Measurements from ENCODE around the gene NCKAP5.

Gene NCKAP5

DNA sequence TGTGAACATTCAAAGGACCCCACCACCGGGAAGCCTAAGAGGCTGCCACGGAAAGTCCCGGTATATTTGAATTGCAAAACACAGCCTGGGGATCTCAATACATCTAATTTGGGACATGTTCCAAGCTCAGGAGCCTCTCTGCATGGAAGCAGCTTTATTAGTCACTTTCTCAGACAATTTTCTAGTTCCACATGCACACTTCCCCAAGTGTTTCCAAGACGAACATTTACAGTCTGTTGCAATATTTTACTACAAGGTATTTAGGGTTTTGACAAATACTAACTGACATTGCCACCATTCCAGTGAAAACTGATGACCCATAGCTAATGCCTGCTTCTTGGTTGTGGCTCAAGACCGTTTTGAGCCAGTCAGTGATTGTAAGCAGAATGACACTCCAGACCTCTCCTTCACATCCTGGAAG is 145.3 kb downstream of the NCKAP5 start:
- Histone ChIP-seq H3K9me3 (ENCODE audit: low read length) (no peaks in the 10 kb centered on the region), H3F3A (ENCODE audit: insufficient read depth, low read length) (no peaks in the 10 kb centered on the region), H3K27ac (ENCODE audit: low read depth, low read length, poor library complexity, severe bottlenecking) (no peak overlapping the region), H3K36me3 (ENCODE audit: insufficient read depth, low read length) (no peaks in the 10 kb centered on the region), H3K79me2 (ENCODE audit: insufficient read depth, low read length) (no peaks in the 10 kb centered on the region), H3K4me1 (ENCODE audit: insufficient read depth, low read length, severe bottlenecking) (no peaks in the 10 kb centered on the region), H3K9me2 (ENCODE audit: low read depth, low read length) (no peaks in the 10 kb centered on the region), H3K4me3 (ENCODE audit: low read depth, low read length, poor library complexity, severe bottlenecking) (no peak overlapping the region), H3K27me3 (ENCODE audit: insufficient read depth, low read length) (no peaks in the 10 kb centered on the region), H3K9ac (ENCODE audit: low read length) (no peak overlapping the region), H4K20me1 (ENCODE audit: insufficient read depth, low read length) (no peaks in the 10 kb centered on the region), H2AFZ (ENCODE audit: low read length) (no peak overlapping the region), H3K4me2 (ENCODE audit: low read length) (no peak overlapping the region)
- TF ChIP-seq, protein P1, sequence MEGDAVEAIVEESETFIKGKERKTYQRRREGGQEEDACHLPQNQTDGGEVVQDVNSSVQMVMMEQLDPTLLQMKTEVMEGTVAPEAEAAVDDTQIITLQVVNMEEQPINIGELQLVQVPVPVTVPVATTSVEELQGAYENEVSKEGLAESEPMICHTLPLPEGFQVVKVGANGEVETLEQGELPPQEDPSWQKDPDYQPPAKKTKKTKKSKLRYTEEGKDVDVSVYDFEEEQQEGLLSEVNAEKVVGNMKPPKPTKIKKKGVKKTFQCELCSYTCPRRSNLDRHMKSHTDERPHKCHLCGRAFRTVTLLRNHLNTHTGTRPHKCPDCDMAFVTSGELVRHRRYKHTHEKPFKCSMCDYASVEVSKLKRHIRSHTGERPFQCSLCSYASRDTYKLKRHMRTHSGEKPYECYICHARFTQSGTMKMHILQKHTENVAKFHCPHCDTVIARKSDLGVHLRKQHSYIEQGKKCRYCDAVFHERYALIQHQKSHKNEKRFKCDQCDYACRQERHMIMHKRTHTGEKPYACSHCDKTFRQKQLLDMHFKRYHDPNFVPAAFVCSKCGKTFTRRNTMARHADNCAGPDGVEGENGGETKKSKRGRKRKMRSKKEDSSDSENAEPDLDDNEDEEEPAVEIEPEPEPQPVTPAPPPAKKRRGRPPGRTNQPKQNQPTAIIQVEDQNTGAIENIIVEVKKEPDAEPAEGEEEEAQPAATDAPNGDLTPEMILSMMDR (IDR thresholded peaks at IDR 0.05; ENCODE audit: low read length), result no peak
- TF ChIP-seq EZH2 (IDR thresholded peaks at IDR 0.05; ENCODE audit: borderline replicate concordance, low read length), result no peak

DNA sequence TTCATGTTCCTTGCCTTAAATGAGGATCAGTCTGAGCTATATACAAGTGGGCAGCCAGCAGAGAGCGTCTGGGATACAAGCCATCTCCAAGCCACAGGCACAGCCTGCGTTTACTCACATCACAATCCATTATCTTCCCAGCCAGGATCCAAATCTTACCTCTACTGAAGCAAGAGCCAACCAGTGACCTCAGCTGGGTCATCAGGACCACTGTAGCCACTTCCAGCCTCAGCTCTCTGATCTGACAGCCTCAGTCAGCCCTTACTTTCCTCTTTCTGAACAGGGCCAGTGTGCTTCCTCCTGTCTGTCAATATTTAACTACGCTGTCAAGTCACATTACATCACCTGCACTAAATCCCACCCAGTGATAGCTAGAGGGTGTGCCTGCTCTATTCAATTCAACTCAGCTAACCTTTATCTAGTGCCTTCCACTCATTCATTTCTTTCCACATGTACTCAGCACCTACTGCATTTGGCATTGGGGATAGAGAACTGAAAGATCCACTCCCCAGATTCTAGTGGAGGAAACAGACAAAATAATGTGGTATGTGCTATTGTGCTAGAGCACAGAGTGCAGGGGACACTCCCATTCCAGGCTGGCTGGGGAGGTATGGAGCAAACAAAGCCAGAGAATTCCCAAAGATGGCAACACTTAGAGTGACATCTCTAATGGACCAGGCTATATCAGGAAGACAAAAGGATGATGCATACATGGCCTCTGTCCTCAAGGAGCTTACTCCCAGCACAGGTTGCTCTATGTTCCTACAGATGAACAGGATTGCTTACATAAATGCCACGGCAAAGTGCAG is 146.5 kb downstream of the NCKAP5 start:
- no peak for TF ChIP-seq EZH2 (IDR thresholded peaks at IDR 0.05; ENCODE audit: borderline replicate concordance, low read length)
- TF ChIP-seq, protein P1 (IDR thresholded peaks at IDR 0.05; ENCODE audit: low read length), result no peak
- Histone ChIP-seq H3K4me2 (ENCODE audit: low read length) (no peak overlapping the region; the same call in 1 of the 2 replicates), H3K79me2 (ENCODE audit: insufficient read depth, low read length) (no peaks in the 10 kb centered on the region), H3K9ac (ENCODE audit: low read length) (no peak overlapping the region), H2AFZ (ENCODE audit: low read length) (no peak overlapping the region), H3K9me3 (ENCODE audit: low read length) (no peaks in the 10 kb centered on the region), H3K27ac (ENCODE audit: low read depth, low read length, poor library complexity, severe bottlenecking) (no peak overlapping the region), H3K36me3 (ENCODE audit: insufficient read depth, low read length) (no peaks in the 10 kb centered on the region), H3F3A (ENCODE audit: insufficient read depth, low read length) (no peaks in the 10 kb centered on the region), H3K4me3 (ENCODE audit: low read depth, low read length, poor library complexity, severe bottlenecking) (peak overlapping the region; percentile 10), H3K4me1 (ENCODE audit: insufficient read depth, low read length, severe bottlenecking) (no peaks in the 10 kb centered on the region), H4K20me1 (ENCODE audit: insufficient read depth, low read length) (no peaks in the 10 kb centered on the region), H3K27me3 (ENCODE audit: insufficient read depth, low read length) (no peaks in the 10 kb centered on the region), H3K9me2 (ENCODE audit: low read depth, low read length) (no peaks in the 10 kb centered on the region)

DNA sequence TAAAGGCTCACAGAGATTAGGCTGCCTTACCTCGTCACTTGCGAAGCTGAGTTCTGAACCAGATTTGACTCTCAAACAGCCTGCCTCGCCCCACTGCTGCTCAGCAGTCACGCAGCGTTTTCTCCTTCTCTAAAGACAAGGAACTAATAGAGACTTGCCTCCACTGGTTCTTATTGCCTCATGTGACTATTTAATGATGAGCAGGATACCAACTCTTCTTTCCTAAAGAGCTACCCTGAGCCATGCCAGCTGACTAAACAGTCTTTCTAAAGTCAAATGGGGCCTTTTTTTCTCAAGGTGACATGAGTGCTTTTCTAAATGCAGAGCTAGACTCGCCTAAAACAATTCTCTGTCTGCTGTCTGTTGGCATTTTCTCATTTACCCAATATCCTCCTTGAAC is 147.5 kb downstream of the NCKAP5 start:
- H3K4me3 ChIP-seq (ENCODE audit: low read depth, low read length, poor library complexity, severe bottlenecking), result peak overlapping the region; percentile 10
- no peaks in the 10 kb centered on the region for H4K20me1 ChIP-seq (ENCODE audit: insufficient read depth, low read length)
- H3K27ac ChIP-seq (ENCODE audit: low read depth, low read length, poor library complexity, severe bottlenecking), result no peak overlapping the region
- H3K79me2 ChIP-seq (ENCODE audit: insufficient read depth, low read length), result no peaks in the 10 kb centered on the region
- H3K27me3 ChIP-seq (ENCODE audit: insufficient read depth, low read length), result no peaks in the 10 kb centered on the region
- no peak overlapping the region for H3K9ac ChIP-seq (ENCODE audit: low read length)
- H3F3A ChIP-seq (ENCODE audit: insufficient read depth, low read length), result no peaks in the 10 kb centered on the region
- H3K9me2 ChIP-seq (ENCODE audit: low read depth, low read length), result no peaks in the 10 kb centered on the region
- H3K36me3 ChIP-seq (ENCODE audit: insufficient read depth, low read length), result no peaks in the 10 kb centered on the region
- no peak for TF ChIP-seq EZH2 (IDR thresholded peaks at IDR 0.05; ENCODE audit: borderline replicate concordance, low read length)
- TF ChIP-seq, protein P1 (IDR thresholded peaks at IDR 0.05; ENCODE audit: low read length), result no peak
- no peak overlapping the region for H2AFZ ChIP-seq (ENCODE audit: low read length)
- no peak overlapping the region for H3K4me2 ChIP-seq (ENCODE audit: low read length)
- no peaks in the 10 kb centered on the region for H3K9me3 ChIP-seq (ENCODE audit: low read length)
- H3K4me1 ChIP-seq (ENCODE audit: insufficient read depth, low read length, severe bottlenecking), result no peaks in the 10 kb centered on the region
